Measurements from ENCODE around the gene DOK5.

GRCh38 chr20:54691327-54691726 is 215.9 kb downstream of the DOK5 start:
- TF ChIP-seq, protein P1, sequence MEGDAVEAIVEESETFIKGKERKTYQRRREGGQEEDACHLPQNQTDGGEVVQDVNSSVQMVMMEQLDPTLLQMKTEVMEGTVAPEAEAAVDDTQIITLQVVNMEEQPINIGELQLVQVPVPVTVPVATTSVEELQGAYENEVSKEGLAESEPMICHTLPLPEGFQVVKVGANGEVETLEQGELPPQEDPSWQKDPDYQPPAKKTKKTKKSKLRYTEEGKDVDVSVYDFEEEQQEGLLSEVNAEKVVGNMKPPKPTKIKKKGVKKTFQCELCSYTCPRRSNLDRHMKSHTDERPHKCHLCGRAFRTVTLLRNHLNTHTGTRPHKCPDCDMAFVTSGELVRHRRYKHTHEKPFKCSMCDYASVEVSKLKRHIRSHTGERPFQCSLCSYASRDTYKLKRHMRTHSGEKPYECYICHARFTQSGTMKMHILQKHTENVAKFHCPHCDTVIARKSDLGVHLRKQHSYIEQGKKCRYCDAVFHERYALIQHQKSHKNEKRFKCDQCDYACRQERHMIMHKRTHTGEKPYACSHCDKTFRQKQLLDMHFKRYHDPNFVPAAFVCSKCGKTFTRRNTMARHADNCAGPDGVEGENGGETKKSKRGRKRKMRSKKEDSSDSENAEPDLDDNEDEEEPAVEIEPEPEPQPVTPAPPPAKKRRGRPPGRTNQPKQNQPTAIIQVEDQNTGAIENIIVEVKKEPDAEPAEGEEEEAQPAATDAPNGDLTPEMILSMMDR (IDR thresholded peaks at IDR 0.05 in 2 of 3, conservative IDR thresholded peaks at IDR 0.05 in 1 of 3; ENCODE audit: control insufficient read depth in 2 of 3, extremely low read depth in 1 of 3, insufficient read depth in 1 of 3, low read depth in 3 of 3, low read length in 3 of 3), result no peak
- no peak for TF ChIP-seq USF2 (IDR thresholded peaks at IDR 0.05; ENCODE audit: borderline replicate concordance, low read depth, low read length)
- TF ChIP-seq E2F8 (IDR thresholded peaks at IDR 0.05; ENCODE audit: low read depth, partially characterized antibody), result no peak
- TF ChIP-seq MAX (IDR thresholded peaks at IDR 0.05; ENCODE audit: low read depth, low read length), result no peak
- no peak for TF ChIP-seq EP300 (IDR thresholded peaks at IDR 0.05; ENCODE audit: borderline replicate concordance in 1 of 2, control insufficient read depth in 1 of 2, low read depth in 2 of 2, low read length in 2 of 2)
